ENCODE results near the gene NUP62.

DNA sequence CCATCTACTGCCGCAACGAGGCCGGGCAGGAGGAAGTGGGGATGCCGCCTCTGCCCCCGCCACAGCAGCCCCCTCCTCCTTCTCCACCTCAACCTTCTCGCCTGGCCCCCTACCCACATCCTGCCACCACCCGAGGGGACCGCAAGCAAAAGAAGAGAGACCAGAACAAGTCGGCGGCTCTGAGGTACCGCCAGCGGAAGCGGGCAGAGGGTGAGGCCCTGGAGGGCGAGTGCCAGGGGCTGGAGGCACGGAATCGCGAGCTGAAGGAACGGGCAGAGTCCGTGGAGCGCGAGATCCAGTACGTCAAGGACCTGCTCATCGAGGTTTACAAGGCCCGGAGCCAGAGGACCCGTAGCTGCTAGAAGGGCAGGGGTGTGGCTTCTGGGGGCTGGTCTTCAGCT is 3.4 kb upstream of the NUP62 start:
- TF ChIP-seq EZH2phosphoT487 (IDR thresholded peaks at IDR 0.05; ENCODE audit: borderline replicate concordance) (no peak), POLR2A (IDR thresholded peaks at IDR 0.05; ENCODE audit: borderline replicate concordance, extremely low read depth, insufficient read depth, insufficient read length) (no peak), EZH2 (IDR thresholded peaks at IDR 0.05) (no peak), JUND (IDR thresholded peaks at IDR 0.05) (no peak)
- TF ChIP-seq, protein P1, sequence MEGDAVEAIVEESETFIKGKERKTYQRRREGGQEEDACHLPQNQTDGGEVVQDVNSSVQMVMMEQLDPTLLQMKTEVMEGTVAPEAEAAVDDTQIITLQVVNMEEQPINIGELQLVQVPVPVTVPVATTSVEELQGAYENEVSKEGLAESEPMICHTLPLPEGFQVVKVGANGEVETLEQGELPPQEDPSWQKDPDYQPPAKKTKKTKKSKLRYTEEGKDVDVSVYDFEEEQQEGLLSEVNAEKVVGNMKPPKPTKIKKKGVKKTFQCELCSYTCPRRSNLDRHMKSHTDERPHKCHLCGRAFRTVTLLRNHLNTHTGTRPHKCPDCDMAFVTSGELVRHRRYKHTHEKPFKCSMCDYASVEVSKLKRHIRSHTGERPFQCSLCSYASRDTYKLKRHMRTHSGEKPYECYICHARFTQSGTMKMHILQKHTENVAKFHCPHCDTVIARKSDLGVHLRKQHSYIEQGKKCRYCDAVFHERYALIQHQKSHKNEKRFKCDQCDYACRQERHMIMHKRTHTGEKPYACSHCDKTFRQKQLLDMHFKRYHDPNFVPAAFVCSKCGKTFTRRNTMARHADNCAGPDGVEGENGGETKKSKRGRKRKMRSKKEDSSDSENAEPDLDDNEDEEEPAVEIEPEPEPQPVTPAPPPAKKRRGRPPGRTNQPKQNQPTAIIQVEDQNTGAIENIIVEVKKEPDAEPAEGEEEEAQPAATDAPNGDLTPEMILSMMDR (IDR thresholded peaks at IDR 0.05 in 2 of 3, conservative IDR thresholded peaks at IDR 0.05 in 1 of 3; ENCODE audit: borderline replicate concordance in 1 of 3, insufficient read depth in 1 of 3, low read depth in 2 of 3, low read length in 2 of 3): no peak
